Smooth muscle cell (in vitro differentiated cells): ENCODE measurements around the gene GPR84. TPM values are rescaled to one million over a fixed set of nuclear protein-coding genes. Genes with fewer than 3 reads are reported as not detected.
A peak's percentile ranks its signal among the peaks of the same experiment; 100 is the strongest.

Experiments
- DNase-seq: peaks from one replicate; lab custom pipeline; 2025; ENCODE audit not compliant: unreplicated experiment; lab: John Stamatoyannopoulos, UW
- H2AFZ ChIP-seq: fragments of 200-600 bp; sonication (generic); 2 replicates; pipeline ENCODE4 v1.6.0; 2016; ENCODE audit warnings: antibody characterized with exemption, low read depth, mild to moderate bottlenecking
- H3F3A ChIP-seq: fragments of 200-600 bp; sonication (generic); 2 replicates; pipeline ENCODE4 v1.6.0; 2017; ENCODE audit warnings: antibody characterized with exemption, low read depth
- H3K27ac ChIP-seq: fragments of 200-600 bp; sonication (generic); 2 replicates; pipeline ENCODE4 v1.5.1; 2016; ENCODE audit warnings: low read depth, mild to moderate bottlenecking
- H3K27me3 ChIP-seq: fragments of 200-600 bp; sonication (generic); 2 replicates; pipeline ENCODE4 v1.6.1; 2016; ENCODE audit warnings: low read depth, mild to moderate bottlenecking
- H3K36me3 ChIP-seq: fragments of 200-600 bp; sonication (generic); 2 replicates; pipeline ENCODE4 v1.5.1; 2016; ENCODE audit warnings: low read depth
- H3K4me1 ChIP-seq: fragments of 200-600 bp; sonication (generic); 2 replicates; pipeline ENCODE4 v1.5.1; 2016; ENCODE audit warnings: low read depth
- H3K4me2 ChIP-seq: fragments of 200-600 bp; sonication (generic); 2 replicates; pipeline ENCODE4 v1.6.0; 2016; ENCODE audit warnings: mild to moderate bottlenecking
- H3K4me3 ChIP-seq: fragments of 200-600 bp; sonication (generic); 2 replicates; pipeline ENCODE4 v1.5.1; 2016; ENCODE audit warnings: mild to moderate bottlenecking
- H3K79me2 ChIP-seq: fragments of 200-600 bp; sonication (generic); 2 replicates; pipeline ENCODE4 v1.6.0; 2016; ENCODE audit warnings: low read depth, mild to moderate bottlenecking
- H3K9ac ChIP-seq: fragments of 200-600 bp; sonication (generic); 2 replicates; pipeline ENCODE4 v1.6.0; 2016; ENCODE audit warnings: low read depth
- H3K9me3 ChIP-seq: fragments of 200-600 bp; sonication (generic); replicated peaks from 2 replicates; pipeline ENCODE4 v1.5.1; 2016; ENCODE audit warnings: low read depth
- H4K20me1 ChIP-seq: fragments of 200-600 bp; sonication (generic); 2 replicates; pipeline ENCODE4 v1.6.0; 2016; ENCODE audit warnings: low read depth
- WGBS: methylation state at CpG from one replicate; pipeline ENCODE4 v1.1.7; 2016; ENCODE audit warnings: low lambda C conversion rate; 5-methylcytosine and 5-hydroxymethylcytosine counted together
- polyA plus RNA-seq: library from polyadenylated mRNA; unstranded; fragments of >200 nt; fragmentation: Nextera tagmentation; extraction: Ambion mirVana; gene quantifications from 2 replicates; pipeline ENCODE4 v1.2.1, GENCODE V29; 2016
- total RNA-seq: library from RNA; depleted of rRNA; stranded (reverse); fragments of >200 nt; gene quantifications from 2 replicates; pipeline ENCODE4 v1.2.3, GENCODE V29; 2014
- TF ChIP-seq, protein P1 (sequence below): fragments of 200-600 bp; sonication (generic); IDR thresholded peaks from 2 replicates; pipeline ENCODE4 v1.5.1; 2017; ENCODE audit warnings: borderline replicate concordance, mild to moderate bottlenecking, antibody characterized with exemption; ENCODE audit not compliant: insufficient read depth, poor library complexity, severe bottlenecking

GPR84 gene
- total and polyA plus RNA-seq, 2 experiments from 2014 or later = 0.13 TPM; not detected in 1

DNA sequence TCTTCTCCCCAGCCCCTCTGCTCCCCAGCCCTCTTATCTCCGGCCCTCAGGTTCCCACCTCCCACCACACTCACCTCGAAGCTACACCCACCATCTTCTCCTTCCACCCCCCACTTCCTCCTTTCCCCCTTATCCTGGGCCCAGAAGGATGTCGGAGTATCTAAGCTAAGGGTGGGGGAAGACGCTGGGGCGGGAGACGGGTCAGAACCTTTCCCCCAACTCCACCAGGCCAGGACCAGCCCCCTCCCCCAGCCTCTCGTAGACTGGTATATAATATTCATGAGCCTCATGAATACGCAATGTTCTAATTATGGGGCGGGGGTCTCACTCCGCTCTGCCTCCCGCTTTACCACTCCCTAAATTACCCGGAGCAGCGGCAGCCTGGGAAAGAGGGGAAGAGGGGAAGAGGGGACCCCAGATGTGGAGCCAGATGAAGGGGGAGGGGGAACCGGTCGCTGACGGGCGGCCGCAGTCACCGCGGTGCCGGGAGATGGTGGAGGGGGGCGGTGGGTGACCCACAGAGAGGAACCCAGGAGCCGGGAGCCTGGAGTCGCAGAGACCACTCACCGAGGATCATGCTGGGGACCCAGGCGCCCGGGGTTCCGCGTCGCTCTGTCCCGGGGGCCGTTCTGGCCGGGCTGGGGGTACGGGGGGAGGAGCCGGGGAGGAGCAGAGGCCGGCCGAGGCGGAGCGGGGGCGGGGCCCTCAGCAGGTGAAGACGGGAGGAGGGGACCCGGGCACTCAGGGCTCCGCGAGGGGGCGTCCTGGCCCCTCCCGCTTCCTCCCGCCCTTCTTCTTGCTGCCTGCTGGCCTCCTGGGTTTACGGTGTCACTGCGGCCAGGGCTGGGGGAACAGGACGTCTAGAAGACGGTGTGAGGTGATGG, 26.6 kb upstream of the GPR84 start:
- peak overlapping the region; percentile 83 for H3K4me2 ChIP-seq
- no peaks in the 10 kb centered on the region for H3K36me3 ChIP-seq
- H3K9ac ChIP-seq = peak overlapping the region; percentile 51
- TF ChIP-seq, protein P1, sequence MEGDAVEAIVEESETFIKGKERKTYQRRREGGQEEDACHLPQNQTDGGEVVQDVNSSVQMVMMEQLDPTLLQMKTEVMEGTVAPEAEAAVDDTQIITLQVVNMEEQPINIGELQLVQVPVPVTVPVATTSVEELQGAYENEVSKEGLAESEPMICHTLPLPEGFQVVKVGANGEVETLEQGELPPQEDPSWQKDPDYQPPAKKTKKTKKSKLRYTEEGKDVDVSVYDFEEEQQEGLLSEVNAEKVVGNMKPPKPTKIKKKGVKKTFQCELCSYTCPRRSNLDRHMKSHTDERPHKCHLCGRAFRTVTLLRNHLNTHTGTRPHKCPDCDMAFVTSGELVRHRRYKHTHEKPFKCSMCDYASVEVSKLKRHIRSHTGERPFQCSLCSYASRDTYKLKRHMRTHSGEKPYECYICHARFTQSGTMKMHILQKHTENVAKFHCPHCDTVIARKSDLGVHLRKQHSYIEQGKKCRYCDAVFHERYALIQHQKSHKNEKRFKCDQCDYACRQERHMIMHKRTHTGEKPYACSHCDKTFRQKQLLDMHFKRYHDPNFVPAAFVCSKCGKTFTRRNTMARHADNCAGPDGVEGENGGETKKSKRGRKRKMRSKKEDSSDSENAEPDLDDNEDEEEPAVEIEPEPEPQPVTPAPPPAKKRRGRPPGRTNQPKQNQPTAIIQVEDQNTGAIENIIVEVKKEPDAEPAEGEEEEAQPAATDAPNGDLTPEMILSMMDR = peak; percentile 12
- H3K4me1 ChIP-seq = peaks cover 52% of the 10 kb centered on the region
- no peaks in the 10 kb centered on the region for H3K27me3 ChIP-seq
- peaks cover 5% of the 10 kb centered on the region for H3F3A ChIP-seq
- H3K4me3 ChIP-seq = peak overlapping the region; percentile 60
- H2AFZ ChIP-seq = peak overlapping the region; percentile 45
- H3K9me3 ChIP-seq = no peaks in the 10 kb centered on the region
- DNase-seq = no peak
- peaks cover 12% of the 10 kb centered on the region for H4K20me1 ChIP-seq
- H3K27ac ChIP-seq = no peak overlapping the region
- WGBS = 6% methylated on average over 21 of the region's 51 CpGs
- no peaks in the 10 kb centered on the region for H3K79me2 ChIP-seq

DNA sequence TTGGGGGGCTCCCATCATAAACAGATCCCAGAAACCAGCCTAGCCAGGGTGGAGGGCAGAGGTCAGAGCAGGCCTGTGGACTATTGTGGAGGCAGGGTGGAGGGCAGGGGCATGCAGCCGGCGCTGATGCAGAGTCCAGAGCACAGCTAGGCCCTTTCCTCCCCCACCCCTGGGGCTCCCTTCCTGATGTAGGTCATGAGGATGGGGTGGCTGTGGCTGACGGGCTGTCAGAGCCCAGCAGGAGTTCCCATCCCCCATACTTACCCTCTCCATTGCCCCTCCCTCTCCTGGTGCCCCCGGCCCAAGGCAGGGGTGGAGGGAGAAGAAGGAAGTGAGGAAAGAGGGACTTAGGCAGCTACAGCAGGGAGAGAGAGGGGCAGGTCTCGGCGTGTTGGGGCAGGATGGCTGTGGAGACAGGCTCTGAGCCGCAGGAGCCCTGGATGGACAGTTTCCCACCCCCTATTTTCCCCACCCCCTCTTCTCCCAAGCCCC, 25.9 kb upstream of the GPR84 start:
- 15% methylated on average over 4 of the region's 7 CpGs for WGBS
- no peaks in the 10 kb centered on the region for H3K79me2 ChIP-seq
- peak overlapping the region; percentile 60 for H3K4me3 ChIP-seq
- H3K4me1 ChIP-seq = peaks cover 59% of the 10 kb centered on the region
- H2AFZ ChIP-seq = no peak overlapping the region
- TF ChIP-seq, protein P1 = no peak
- peak overlapping the region; percentile 83 for H3K4me2 ChIP-seq
- H4K20me1 ChIP-seq = peaks cover 18% of the 10 kb centered on the region
- no peaks in the 10 kb centered on the region for H3K27me3 ChIP-seq
- H3K27ac ChIP-seq = no peak overlapping the region
- H3F3A ChIP-seq = peaks cover 5% of the 10 kb centered on the region
- H3K9me3 ChIP-seq = no peaks in the 10 kb centered on the region
- no peaks in the 10 kb centered on the region for H3K36me3 ChIP-seq
- DNase-seq = no peak
- no peak overlapping the region for H3K9ac ChIP-seq

DNA sequence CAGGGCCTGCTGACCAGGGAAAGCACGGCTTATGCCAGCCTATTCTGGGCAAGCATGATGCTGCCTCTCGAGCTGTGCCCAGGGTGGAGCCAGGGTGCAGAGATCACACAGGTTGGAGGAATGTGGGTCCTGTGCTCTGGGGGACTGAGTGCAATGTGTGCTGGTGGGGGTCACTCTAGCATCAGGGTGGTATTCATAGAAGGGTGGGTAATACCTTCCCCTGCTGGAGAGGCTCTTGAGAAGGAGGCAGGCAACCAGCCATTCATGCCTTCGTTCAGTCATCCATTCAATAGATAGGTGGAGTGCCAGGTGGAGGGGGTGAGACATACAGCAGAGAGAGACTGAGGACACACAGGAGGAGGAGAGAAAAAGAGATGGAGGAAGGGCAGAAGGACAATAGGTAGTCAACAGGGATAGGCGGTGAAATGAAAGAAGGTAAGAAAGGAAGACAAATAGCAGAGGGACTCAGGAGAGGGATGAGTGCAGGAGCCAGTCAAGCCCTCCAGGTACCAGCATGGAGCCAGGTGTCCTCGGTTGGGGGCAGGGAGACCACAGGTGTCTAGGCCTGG, 25.4 kb upstream of the GPR84 start:
- TF ChIP-seq, protein P1 = no peak
- Histone ChIP-seq H3K27me3 (no peaks in the 10 kb centered on the region), H3K4me3 (peak overlapping the region; percentile 60), H4K20me1 (peaks cover 19% of the 10 kb centered on the region), H3K27ac (no peak overlapping the region), H3K9ac (no peak overlapping the region), H3K79me2 (no peaks in the 10 kb centered on the region), H3K4me1 (peaks cover 65% of the 10 kb centered on the region), H2AFZ (no peak overlapping the region), H3F3A (peaks cover 5% of the 10 kb centered on the region), H3K36me3 (no peaks in the 10 kb centered on the region), H3K4me2 (peak overlapping the region; percentile 83), H3K9me3 (no peaks in the 10 kb centered on the region)
- DNase-seq = no peak
- 89% methylated on average over 5 of the region's 5 CpGs for WGBS
